GM23338 (cell line): ENCODE results near the gene CORO1C. TPM values are rescaled to one million over a fixed set of nuclear protein-coding genes. Genes with fewer than 3 reads are reported as not detected.
A peak's percentile ranks its signal among the peaks of the same experiment; 100 is the strongest.

ENCODE experiments used
- ATAC-seq: fragments of 200-7000 bp; cut with Tn5 transposase; 3 replicates; pipeline ENCODE4 v1.9.1; 2020
- DNase-seq: peaks from one replicate; pipeline ENCODE4 v3.0.0-alpha.2; 2015; ENCODE audit warnings: low spot score
- H2AFZ ChIP-seq: fragments of 200-600 bp; sonication (generic); 2 replicates; pipeline ENCODE4 v1.8.0; 2016; ENCODE audit warnings: antibody characterized with exemption, mild to moderate bottlenecking, moderate library complexity
- H3F3A ChIP-seq: fragments of 200-600 bp; sonication (generic); replicated peaks from 2 replicates; pipeline ENCODE4 v1.8.0; 2017; ENCODE audit warnings: antibody characterized with exemption, mixed run types, low read depth
- H3K27ac ChIP-seq: fragments of 200-600 bp; sonication (generic); 2 replicates; pipeline ENCODE4 v1.6.1; 2016; ENCODE audit warnings: low read depth
- H3K27me3 ChIP-seq: fragments of 200-600 bp; sonication (generic); 2 replicates; pipeline ENCODE4 v1.8.0; 2016; ENCODE audit warnings: mild to moderate bottlenecking, mixed run types, moderate library complexity; ENCODE audit not compliant: insufficient read depth
- H3K36me3 ChIP-seq: fragments of 200-600 bp; sonication (generic); 2 replicates; pipeline ENCODE4 v1.8.0; 2016; ENCODE audit warnings: mild to moderate bottlenecking; ENCODE audit not compliant: insufficient read depth
- H3K4me1 ChIP-seq: fragments of 200-600 bp; sonication (generic); 2 replicates; pipeline ENCODE4 v1.8.0; 2016; ENCODE audit warnings: mild to moderate bottlenecking, moderate library complexity; ENCODE audit not compliant: insufficient read depth
- H3K4me2 ChIP-seq: fragments of 200-600 bp; sonication (generic); 2 replicates; pipeline ENCODE4 v1.7.1; 2017; ENCODE audit warnings: mixed run types
- H3K4me3 ChIP-seq: fragments of 200-600 bp; sonication (generic); 2 replicates; pipeline ENCODE4 v1.6.1; 2016; ENCODE audit warnings: mixed run types
- H3K79me2 ChIP-seq: fragments of 200-600 bp; sonication (generic); replicated peaks from 2 replicates; pipeline ENCODE4 v1.8.0; 2017; ENCODE audit warnings: mild to moderate bottlenecking; ENCODE audit not compliant: insufficient read depth
- H3K9me2 ChIP-seq: fragments of 200-600 bp; sonication (generic); 2 replicates; pipeline ENCODE4 v1.8.0; 2017; ENCODE audit not compliant: insufficient read depth
- H4K20me1 ChIP-seq: fragments of 200-600 bp; sonication (generic); replicated peaks from 2 replicates; pipeline ENCODE4 v1.8.0; 2017; ENCODE audit warnings: mild to moderate bottlenecking; ENCODE audit not compliant: insufficient read depth
- H3K27ac Mint-ChIP-seq: 2 replicates; pipeline ENCODE4 v1.8.0; 2020; ENCODE audit warnings: inconsistent platforms, mild to moderate bottlenecking, moderate library complexity, mixed read lengths
- H3K27me3 Mint-ChIP-seq: 3 replicates; pipeline ENCODE4 v1.8.0; 2022; ENCODE audit warnings: low read depth, mild to moderate bottlenecking, moderate library complexity, mixed read lengths, inconsistent platforms; ENCODE audit not compliant: insufficient read depth, poor library complexity
- H3K36me3 Mint-ChIP-seq: 3 replicates; pipeline ENCODE4 v1.8.0; 2021; ENCODE audit warnings: low read depth, mild to moderate bottlenecking, inconsistent platforms, moderate library complexity, mixed read lengths
- H3K4me1 Mint-ChIP-seq: 3 replicates; pipeline ENCODE4 v1.8.0; 2020; ENCODE audit warnings: mild to moderate bottlenecking, inconsistent platforms, mixed read lengths
- H3K4me3 Mint-ChIP-seq: 3 replicates; pipeline ENCODE4 v1.8.0; 2021; ENCODE audit warnings: moderate library complexity, mild to moderate bottlenecking, inconsistent platforms, mixed read lengths
- H3K9me3 Mint-ChIP-seq: 3 replicates; pipeline ENCODE4 v1.8.0; 2020; ENCODE audit warnings: moderate library complexity, mild to moderate bottlenecking, inconsistent platforms, mixed read lengths
- EZH2 ChIP-seq: fragments of 200-600 bp; sonication (generic); IDR thresholded peaks from one replicate; pipeline ENCODE4 v1.8.0; 2017; ENCODE audit warnings: antibody characterized with exemption, mild to moderate bottlenecking, low read depth; ENCODE audit not compliant: unreplicated experiment
- JUNB ChIP-seq: IDR thresholded peaks from one replicate; pipeline ENCODE4 v1.6.1; 2016; ENCODE audit warnings: antibody characterized with exemption; ENCODE audit not compliant: unreplicated experiment
- POLR2AphosphoS5 ChIP-seq: IDR thresholded peaks from 2 replicates; pipeline ENCODE4 v1.6.1; 2016; ENCODE audit warnings: antibody characterized with exemption, low read depth
- ZNF114 ChIP-seq: fragments of 250-450 bp; sonication (Bioruptor Pico); IDR thresholded peaks from 2 replicates; pipeline ENCODE4 v1.5.0; 2020; ENCODE audit warnings: mild to moderate bottlenecking, moderate library complexity
- ZNF331 ChIP-seq: fragments of 250-450 bp; sonication (Bioruptor Pico); IDR thresholded peaks from 2 replicates; pipeline ENCODE4 v1.5.0; 2020; ENCODE audit warnings: low read depth, mild to moderate bottlenecking, moderate library complexity
- polyA plus RNA-seq: library from polyadenylated mRNA; unstranded; fragments of >200 nt; fragmentation: Nextera tagmentation; extraction: Ambion mirVana; gene quantifications from 2 replicates; pipeline ENCODE4 v1.2.1, GENCODE V29; 2016
- total RNA-seq: library from RNA; depleted of rRNA; stranded (reverse); fragments of >200 nt; shearing (Covaris generic); gene quantifications from 2 replicates; pipeline ENCODE4 v1.2.3, GENCODE V29; 2014
- TF ChIP-seq, protein P1 (sequence below): IDR thresholded peaks from 2 replicates; pipeline ENCODE4 v1.6.1; 2016; ENCODE audit warnings: antibody characterized with exemption
- TF ChIP-seq, protein P2 (sequence below): fragments of 250-450 bp; sonication (Bioruptor Pico); IDR thresholded peaks from 2 replicates; pipeline ENCODE4 v1.5.0; 2020; ENCODE audit warnings: mild to moderate bottlenecking, moderate library complexity
- TF ChIP-seq, protein P3 (sequence below): IDR thresholded peaks from one replicate; pipeline ENCODE4 v1.6.1; 2018; ENCODE audit warnings: antibody characterized with exemption; ENCODE audit not compliant: unreplicated experiment

The CORO1C gene
- total and polyA plus RNA-seq, 2 experiments from 2014 or later, result 59.2 to 89.5 TPM

- Histone ChIP-seq H3K36me3 (no peaks in the 10 kb centered on the region), H3K4me2 (peak overlapping the region; percentile 0; the same call in 1 of the 2 replicates), H3K4me3 (no peak overlapping the region), H4K20me1 (peaks cover 24% of the 10 kb centered on the region), H2AFZ (no peak overlapping the region), H3K79me2 (peaks cover 100% of the 10 kb centered on the region), H3K4me1 (peaks cover 38% of the 10 kb centered on the region), H3K27me3 (no peaks in the 10 kb centered on the region), H3F3A (no peaks in the 10 kb centered on the region), H3K9me2 (no peaks in the 10 kb centered on the region), H3K27ac (0 out of 2 replicates have a peak overlapping the region, but pooled peaks have one; percentile 3)
- TF ChIP-seq JUNB (no peak), POLR2AphosphoS5 (no peak), ZNF331 (CRISPR knock-in tag) (no peak), ZNF114 (CRISPR knock-in tag) (no peak), EZH2 (no peak)
- TF ChIP-seq, protein P1, sequence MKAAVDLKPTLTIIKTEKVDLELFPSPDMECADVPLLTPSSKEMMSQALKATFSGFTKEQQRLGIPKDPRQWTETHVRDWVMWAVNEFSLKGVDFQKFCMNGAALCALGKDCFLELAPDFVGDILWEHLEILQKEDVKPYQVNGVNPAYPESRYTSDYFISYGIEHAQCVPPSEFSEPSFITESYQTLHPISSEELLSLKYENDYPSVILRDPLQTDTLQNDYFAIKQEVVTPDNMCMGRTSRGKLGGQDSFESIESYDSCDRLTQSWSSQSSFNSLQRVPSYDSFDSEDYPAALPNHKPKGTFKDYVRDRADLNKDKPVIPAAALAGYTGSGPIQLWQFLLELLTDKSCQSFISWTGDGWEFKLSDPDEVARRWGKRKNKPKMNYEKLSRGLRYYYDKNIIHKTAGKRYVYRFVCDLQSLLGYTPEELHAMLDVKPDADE, result no peak
- TF ChIP-seq, protein P2, sequence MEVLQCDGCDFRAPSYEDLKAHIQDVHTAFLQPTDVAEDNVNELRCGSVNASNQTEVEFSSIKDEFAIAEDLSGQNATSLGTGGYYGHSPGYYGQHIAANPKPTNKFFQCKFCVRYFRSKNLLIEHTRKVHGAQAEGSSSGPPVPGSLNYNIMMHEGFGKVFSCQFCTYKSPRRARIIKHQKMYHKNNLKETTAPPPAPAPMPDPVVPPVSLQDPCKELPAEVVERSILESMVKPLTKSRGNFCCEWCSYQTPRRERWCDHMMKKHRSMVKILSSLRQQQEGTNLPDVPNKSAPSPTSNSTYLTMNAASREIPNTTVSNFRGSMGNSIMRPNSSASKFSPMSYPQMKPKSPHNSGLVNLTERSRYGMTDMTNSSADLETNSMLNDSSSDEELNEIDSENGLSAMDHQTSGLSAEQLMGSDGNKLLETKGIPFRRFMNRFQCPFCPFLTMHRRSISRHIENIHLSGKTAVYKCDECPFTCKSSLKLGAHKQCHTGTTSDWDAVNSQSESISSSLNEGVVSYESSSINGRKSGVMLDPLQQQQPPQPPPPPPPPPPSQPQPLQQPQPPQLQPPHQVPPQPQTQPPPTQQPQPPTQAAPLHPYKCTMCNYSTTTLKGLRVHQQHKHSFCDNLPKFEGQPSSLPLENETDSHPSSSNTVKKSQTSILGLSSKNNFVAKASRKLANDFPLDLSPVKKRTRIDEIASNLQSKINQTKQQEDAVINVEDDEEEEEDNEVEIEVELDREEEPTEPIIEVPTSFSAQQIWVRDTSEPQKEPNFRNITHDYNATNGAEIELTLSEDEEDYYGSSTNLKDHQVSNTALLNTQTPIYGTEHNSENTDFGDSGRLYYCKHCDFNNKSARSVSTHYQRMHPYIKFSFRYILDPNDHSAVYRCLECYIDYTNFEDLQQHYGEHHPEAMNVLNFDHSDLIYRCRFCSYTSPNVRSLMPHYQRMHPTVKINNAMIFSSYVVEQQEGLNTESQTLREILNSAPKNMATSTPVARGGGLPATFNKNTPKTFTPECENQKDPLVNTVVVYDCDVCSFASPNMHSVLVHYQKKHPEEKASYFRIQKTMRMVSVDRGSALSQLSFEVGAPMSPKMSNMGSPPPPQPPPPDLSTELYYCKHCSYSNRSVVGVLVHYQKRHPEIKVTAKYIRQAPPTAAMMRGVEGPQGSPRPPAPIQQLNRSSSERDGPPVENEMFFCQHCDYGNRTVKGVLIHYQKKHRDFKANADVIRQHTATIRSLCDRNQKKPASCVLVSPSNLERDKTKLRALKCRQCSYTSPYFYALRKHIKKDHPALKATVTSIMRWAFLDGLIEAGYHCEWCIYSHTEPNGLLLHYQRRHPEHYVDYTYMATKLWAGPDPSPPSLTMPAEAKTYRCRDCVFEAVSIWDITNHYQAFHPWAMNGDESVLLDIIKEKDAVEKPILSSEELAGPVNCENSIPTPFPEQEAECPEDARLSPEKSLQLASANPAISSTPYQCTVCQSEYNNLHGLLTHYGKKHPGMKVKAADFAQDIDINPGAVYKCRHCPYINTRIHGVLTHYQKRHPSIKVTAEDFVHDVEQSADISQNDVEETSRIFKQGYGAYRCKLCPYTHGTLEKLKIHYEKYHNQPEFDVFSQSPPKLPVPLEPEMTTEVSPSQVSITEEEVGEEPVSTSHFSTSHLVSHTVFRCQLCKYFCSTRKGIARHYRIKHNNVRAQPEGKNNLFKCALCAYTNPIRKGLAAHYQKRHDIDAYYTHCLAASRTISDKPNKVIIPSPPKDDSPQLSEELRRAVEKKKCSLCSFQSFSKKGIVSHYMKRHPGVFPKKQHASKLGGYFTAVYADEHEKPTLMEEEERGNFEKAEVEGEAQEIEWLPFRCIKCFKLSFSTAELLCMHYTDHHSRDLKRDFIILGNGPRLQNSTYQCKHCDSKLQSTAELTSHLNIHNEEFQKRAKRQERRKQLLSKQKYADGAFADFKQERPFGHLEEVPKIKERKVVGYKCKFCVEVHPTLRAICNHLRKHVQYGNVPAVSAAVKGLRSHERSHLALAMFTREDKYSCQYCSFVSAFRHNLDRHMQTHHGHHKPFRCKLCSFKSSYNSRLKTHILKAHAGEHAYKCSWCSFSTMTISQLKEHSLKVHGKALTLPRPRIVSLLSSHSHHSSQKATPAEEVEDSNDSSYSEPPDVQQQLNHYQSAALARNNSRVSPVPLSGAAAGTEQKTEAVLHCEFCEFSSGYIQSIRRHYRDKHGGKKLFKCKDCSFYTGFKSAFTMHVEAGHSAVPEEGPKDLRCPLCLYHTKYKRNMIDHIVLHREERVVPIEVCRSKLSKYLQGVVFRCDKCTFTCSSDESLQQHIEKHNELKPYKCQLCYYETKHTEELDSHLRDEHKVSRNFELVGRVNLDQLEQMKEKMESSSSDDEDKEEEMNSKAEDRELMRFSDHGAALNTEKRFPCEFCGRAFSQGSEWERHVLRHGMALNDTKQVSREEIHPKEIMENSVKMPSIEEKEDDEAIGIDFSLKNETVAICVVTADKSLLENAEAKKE (CRISPR knock-in tag), result no peak
- TF ChIP-seq, protein P3, sequence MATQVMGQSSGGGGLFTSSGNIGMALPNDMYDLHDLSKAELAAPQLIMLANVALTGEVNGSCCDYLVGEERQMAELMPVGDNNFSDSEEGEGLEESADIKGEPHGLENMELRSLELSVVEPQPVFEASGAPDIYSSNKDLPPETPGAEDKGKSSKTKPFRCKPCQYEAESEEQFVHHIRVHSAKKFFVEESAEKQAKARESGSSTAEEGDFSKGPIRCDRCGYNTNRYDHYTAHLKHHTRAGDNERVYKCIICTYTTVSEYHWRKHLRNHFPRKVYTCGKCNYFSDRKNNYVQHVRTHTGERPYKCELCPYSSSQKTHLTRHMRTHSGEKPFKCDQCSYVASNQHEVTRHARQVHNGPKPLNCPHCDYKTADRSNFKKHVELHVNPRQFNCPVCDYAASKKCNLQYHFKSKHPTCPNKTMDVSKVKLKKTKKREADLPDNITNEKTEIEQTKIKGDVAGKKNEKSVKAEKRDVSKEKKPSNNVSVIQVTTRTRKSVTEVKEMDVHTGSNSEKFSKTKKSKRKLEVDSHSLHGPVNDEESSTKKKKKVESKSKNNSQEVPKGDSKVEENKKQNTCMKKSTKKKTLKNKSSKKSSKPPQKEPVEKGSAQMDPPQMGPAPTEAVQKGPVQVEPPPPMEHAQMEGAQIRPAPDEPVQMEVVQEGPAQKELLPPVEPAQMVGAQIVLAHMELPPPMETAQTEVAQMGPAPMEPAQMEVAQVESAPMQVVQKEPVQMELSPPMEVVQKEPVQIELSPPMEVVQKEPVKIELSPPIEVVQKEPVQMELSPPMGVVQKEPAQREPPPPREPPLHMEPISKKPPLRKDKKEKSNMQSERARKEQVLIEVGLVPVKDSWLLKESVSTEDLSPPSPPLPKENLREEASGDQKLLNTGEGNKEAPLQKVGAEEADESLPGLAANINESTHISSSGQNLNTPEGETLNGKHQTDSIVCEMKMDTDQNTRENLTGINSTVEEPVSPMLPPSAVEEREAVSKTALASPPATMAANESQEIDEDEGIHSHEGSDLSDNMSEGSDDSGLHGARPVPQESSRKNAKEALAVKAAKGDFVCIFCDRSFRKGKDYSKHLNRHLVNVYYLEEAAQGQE, result no peak
- ATAC-seq (no peak), DNase-seq (no peak)
- Mint-ChIP-seq H3K4me1 (peaks cover 47% of the 10 kb centered on the region), H3K9me3 (no peaks in the 10 kb centered on the region), H3K36me3 (no peaks in the 10 kb centered on the region), H3K4me3 (no peak overlapping the region), H3K27me3 (no peaks in the 10 kb centered on the region), H3K27ac (peak overlapping the region; percentile 4; the same call in 1 of the 2 replicates)
Observed at GRCh38 chr12:108722463-108722862, 8.9 kb downstream of the CORO1C start.
